GM19238 (cell line): Measurements from ENCODE around the gene TIGD3.
A peak's percentile ranks its signal among the peaks of the same experiment; 100 is the strongest.

Experiments used
- DNase-seq: peaks from one replicate; pipeline ENCODE4 v3.0.0; 2011; ENCODE audit warnings: low spot score; ENCODE audit not compliant: insufficient read length

TIGD3 gene

DNA sequence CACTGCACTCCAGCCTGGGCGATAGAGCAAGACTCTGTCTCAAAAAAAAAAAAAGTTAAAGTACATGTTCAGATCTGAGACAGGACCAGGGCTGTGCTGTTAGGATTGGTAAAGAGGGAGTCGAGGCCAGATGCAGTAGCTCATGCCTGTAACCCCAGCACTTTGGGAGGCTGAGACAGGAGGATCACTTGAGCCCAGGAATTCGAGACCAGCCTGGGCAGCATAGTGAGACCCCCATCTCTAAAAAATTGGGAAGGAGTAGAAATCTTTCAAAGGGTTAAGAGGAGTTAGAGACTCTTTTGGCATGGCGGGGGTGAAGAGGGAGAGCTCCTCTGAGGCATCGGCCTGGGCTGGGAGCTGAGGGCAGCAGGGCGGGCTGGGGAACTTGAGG lies 16.1 kb downstream of the TIGD3 start:
- DNase-seq = no peak

DNA sequence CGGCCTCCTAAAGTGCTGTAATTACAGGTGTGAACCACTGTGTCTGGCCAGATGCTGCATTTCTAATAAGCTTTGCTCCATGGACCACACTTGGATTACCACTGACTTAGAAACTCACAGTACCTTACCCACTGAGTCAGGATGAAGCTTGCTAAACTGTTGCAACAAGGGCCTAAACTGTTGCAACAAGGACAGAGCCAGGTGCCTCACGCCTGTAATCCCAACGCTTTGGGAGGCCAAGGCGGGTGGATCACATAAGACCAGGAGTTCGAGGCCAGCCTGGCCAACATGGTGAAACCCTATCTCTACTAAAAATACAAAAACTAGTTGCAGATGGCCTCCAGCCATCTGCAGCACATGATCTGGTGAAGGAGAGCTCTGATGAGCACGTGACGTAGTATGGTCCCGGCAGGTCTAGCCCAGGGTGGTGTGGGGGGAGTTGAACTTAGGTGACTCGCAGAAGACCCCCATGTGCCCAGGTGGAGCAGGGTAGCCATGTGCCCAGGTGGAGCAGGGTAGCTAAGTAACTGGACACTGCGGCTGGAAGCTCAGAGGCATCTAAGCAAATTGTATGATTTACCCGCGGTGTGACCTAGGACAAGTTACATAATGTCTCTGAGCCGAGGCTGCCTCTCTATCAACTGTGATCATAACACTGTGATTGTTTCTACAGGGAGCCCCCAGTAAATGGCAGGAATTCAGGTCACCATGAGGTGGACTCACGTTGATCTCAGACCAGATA lies 19.5 kb downstream of the TIGD3 start:
- DNase-seq = no peak

DNA sequence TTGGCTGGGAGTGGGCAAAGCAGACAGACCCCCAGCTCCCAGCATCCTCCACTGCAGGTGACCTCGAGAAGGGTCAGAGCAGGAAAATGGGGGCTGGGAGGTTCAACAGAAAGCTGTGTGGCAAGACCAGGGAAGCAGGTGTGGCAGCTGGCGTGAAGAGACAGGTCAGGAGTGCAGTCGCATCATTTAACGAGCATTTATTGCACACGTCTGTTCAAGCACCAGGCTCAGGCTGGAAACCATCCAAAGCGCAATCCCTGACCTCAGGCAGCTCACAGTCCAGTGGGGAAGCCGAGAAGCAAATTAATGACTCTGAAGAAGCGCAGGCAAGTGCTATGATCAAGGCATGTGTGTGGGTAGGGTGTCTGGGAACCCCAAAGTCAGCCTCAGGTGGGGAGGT lies 20.5 kb downstream of the TIGD3 start:
- no peak for DNase-seq

DNA sequence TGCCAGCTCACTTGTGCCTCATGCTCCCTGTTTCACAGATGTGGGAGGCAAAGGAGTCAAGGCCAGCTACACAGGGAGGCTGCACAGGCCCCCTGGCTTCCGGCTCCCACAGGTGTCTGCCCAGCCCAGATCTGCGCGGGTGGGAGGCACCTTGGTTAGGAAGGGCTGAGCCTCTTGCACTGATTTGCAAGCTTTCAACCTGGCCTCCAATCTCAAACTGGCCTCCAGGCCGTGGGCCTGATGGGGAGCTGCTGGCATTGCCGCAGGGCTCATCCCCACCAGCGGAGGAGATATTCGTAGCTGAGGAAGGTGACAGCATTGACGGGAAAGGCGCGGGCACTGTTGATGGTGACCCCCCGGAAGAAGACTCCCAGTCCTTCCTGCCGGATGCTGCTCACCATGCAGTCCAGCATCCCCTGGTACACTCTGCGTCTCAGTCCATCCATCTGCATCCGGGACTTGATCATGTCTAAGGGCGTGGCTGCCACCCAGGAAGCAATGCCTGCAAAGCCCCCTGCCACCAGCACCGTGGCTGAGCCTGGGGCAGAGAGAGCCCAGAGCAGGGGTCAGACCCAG lies 21.7 kb downstream of the TIGD3 start:
- no peak for DNase-seq

DNA sequence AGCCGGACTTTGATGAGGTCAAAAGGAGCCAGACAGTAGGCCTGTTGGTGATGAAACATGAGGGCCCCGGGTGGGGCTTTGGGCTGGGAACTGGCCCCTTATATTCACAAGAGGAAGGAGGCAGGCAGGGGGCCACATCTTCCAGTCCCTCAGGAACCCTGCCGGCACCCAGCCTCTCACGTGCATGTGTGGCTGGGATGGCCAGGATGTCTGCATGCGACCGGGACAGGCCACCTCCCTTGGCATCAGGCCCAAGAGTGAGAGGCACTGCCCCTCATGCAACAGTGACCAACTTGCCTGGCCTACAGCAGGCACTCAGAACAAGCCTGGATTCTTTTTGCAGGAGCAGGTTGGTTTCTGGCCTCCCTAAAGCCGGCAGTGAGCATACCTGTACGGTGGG lies 22.5 kb downstream of the TIGD3 start:
- DNase-seq = no peak

DNA sequence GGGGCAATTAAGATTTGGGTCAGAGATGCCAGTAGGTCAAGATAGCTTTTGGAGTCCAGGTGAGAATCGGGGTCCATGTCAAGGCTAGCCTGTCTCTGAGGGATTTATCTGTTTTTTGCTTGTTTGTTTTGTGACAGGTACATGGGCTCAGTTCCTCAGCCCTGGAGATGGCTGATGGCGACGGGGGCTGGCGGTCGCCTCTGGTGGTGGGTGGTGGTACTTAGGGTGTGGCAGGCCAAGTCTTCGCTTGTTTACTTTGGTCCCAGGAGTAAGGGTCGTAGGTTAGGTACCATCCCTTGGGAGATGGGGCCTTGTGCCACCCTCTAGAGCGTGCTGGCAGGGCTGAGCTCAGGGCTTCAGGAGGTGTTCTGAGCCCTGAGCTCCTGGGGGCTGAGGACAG lies 23.2 kb downstream of the TIGD3 start:
- no peak for DNase-seq

DNA sequence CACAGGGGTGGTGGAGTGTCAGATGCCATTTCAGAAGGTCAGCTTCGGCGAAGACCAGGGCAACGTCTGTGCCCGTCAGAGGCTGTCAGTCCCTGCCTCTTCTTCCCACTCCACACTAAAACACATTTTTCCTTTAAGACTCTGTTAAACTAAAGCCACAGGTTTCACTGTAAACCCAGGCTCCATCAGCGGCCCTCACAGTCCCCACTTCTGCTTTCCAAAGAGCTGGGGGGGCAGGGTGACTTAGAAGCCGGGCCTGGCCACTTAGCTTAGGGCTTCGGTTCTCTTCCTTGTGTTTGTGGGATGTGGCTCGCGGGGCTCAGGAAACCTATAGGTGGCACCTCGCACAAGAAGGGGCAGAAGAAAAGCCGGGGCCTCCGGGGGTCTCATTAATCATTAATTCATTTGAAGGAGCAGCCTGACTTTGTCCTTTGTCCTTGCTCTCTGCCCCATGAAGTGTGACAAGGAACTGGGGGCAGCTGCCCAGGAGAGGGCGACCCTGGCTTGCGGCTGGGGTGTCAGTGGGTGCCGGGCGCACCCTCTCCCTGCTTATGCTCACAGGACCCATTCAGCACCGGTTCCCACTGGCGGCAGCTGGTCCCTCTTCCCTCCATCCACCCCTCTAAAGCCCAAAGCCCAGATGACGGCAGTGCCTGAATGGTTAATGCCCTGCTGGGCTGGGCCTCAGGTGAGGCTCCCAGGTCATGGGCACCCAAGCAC lies 23.8 kb downstream of the TIGD3 start:
- DNase-seq = no peak

DNA sequence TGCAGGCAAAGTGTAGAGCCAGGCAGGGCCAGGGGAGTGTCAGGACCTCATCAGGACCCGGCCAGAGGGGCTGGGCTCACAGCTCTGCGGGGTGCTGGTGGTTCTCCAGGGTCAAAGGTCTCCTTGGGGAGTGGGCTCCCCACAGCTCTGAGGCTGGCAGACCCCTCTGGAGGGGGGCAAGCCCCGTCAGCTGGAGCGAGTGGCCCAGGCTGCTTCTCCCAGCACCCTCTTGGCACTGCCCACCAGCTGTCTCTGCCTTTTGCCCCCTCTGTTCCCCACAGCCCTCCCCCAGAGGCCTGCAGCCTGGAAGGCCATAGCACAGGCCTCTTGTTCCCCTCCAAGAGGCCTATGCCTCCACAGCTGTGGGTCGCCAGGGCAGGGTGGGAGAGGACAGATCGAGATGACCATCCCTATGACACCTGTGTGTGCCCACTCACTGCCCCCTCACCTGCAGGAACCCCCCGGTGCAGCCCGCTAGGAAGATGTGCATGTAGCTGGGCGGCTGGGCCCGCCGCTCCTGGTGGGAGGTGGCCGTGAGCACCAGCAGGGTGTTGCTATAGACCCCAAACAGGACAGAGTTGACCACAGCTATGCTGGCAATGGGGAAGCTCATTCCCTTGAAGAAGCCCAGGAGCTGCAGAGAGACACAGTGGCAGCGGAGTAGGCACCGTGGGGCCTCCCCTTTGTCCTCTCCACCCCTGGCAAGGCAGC lies 24.5 kb downstream of the TIGD3 start:
- DNase-seq = no peak

DNA sequence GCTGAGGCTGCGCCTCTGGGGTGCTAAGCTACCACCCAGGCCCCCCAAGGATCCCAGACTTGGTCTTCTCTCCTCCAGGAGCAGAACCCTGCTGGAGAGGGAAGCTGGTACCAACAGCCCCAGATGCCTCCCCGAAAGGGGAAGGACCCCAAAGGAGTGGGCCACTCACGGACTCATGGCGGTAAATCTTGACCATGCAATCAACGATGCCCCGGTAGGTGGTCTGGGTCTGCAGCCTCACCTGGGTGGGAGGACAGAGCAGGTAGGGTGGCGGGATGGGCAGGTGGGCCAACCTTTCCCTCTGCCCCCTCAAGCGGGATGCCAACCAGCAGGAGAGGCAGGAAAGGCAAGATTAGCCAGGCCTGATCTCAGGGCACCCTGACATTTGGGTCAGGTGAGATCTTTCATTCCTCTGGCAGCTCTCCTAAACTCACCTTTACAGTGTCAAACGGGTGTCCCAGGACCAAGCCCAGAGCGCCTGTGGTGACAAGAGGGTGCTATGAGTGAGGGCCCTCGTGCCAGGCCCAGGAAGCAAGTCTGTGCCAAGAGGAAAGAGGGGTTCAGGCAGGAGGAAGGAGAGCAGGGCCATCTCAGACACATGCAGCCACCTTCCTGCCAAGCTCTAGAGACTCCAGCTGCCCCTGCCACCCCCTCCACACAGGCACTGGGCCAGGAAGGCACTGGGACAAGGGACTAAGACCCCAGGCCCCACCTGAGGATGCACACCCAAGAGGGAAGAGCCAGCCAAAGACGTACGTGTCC lies 25.3 kb downstream of the TIGD3 start:
- DNase-seq = no peak

DNA sequence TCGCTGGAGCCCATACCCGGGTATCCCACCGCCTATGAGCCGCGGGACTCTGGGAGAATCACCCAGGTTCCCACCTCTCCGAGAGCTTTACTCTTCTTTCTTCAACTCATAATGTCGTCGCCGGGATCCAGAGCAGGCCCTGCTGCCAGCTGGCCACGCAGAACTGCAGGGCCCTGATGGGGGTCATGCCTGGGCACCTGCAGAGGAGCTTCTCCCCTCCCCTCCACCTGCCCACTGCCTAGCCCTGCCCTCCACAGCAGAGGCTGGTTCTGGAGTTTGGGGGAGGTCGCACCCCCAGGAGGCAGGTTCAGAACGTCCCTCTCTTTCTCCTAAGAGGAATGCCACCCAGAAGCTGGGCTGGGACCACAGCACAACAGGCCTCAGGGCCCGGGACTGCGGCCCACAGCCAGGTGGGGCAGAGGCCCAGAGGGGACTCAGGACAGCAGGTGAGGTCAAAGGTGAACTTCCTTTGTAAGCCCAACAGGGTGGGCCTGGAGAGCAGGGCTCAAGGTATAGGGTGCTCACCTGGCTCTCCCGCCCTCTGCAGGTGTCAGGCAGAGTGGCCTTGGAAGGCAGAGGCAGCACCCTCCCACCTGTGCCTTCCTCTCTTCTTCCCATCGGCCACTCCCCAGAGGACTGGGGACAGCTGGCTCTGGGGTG lies 26.0 kb downstream of the TIGD3 start:
- DNase-seq = no peak

DNA sequence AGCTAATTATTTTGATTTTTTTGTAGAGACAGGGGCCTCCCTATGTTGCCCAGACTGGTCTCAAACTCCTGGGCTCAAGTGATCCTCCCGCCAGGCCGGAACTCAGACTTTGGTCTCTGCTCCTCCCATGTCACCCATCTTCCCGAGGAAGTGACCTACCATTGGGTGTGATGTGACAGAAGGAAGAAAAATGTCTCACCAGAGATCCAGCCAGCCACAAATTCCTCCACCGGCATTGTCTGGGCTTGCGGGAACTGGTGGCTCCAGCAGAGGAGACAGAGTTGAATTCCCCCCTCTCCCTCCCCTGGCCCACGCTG lies 27.1 kb downstream of the TIGD3 start:
- no peak for DNase-seq

DNA sequence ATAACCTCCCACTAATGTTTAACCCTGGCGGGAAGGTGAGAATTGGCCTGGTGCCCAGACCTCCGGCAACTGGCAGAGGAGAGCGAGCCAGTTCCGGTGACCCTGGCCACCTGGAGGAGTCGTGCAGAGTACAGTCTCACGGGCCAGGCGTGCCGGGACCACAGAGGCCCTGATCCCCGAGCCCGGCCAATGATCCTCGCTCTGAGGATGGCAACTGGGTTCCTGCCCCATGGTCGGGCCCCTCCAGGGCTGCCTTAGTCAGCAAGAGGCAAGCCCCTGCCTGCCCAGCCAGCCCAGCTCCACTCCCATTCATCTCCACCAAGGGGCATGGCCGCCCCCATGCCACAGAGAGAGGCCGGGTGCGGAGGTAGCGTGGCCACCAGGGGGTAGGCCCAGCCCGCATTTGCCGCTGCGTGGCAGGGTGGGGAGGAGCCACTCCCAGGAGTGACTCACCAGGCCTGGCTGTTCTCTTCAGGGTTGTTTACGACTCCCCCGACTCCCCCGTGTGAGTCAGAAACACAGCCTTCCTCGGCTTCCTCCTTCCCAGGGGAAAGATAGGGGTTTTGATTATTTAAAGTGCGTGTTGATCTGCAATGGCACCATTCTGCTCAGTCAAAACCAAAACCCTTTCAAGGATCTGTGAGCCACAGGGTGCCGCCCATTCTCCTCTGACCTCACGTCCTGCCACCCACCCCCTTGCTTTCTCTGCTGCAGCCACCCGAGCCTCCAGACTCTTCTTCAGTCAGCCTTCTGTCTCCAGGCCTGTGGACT lies 27.7 kb downstream of the TIGD3 start, which contains the start of gene SLC25A45:
Gene SLC25A45, minus strand, starts transcription at position 614 of the 771 bp plus-strand sequence. CDS start 695 bp downstream, outside the sequence.
- DNase-seq = peak; percentile 65

DNA sequence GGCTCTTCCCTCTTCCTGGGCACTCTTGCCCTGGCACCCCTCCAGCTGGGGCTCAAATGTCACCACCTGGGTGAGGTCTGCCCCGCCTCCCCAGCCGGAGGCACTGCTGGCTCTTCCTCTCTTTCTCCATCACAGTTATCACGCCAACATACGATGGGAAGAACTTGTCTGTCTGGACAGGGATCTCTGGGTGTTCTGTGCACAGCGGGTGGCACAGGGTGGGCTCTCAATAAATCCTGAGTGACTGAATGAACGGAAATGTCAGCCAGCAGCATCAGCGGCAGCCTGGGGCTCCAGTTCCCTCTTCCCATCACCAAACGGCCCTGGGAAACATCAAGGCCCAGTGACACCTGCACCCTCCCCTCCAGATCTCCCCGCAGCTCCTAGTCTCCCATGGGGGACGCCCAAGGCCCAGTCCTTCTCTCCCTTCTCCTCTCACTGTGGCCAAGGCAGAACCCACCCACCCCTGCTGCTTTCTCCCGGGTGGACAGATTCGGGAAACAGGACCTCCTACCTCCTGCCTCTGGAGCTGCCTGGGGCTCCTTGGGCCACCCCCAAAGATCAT lies 28.3 kb downstream of the TIGD3 start:
- DNase-seq = no peak

DNA sequence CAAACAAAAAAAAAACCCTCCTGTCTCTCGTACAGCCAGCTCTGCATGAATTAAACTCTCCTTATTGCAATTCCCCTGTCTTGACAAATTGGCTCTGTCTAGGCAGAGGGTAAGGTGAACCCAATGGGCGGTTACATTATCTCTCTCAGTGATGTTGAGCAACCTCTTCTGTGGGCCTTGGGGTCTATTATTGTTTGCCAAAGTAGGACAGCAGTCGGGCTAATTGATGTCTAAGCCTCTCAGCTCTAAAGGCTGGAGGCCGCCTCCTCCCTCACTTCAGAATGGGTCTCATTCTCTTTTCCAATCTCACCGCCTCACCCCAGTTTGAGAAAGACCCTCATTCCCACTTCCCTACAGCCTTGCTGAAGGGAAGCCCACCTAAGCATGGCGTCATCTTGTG lies 29.2 kb downstream of the TIGD3 start:
- DNase-seq = no peak

DNA sequence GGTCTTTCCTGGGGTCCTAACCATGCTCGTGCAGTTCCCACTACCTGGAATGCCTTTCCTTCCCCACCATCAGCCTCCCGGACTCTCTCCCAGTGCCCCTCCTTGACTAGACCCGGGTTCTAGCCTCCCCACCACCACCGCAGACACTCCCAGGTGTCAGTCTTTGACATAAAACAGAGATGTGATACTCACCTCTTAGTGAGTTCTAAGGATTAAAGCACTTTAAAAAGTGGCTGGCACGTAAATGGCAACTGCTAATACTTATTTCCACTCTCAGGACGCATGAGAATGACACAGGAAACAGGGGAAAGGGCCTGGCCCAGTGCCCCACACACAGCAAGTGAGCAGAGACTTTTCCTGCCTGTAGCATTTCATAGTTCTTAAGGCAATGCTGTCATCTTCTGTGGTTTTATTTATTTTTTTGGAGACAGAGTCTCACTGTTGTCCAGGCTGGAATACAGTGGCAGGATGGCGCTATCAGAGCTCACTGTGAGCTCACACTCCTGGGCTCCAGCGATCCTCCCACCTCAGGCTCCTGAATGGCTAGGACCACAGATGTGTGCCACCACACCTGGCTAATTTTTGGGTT lies 29.8 kb downstream of the TIGD3 start:
- DNase-seq = no peak

DNA sequence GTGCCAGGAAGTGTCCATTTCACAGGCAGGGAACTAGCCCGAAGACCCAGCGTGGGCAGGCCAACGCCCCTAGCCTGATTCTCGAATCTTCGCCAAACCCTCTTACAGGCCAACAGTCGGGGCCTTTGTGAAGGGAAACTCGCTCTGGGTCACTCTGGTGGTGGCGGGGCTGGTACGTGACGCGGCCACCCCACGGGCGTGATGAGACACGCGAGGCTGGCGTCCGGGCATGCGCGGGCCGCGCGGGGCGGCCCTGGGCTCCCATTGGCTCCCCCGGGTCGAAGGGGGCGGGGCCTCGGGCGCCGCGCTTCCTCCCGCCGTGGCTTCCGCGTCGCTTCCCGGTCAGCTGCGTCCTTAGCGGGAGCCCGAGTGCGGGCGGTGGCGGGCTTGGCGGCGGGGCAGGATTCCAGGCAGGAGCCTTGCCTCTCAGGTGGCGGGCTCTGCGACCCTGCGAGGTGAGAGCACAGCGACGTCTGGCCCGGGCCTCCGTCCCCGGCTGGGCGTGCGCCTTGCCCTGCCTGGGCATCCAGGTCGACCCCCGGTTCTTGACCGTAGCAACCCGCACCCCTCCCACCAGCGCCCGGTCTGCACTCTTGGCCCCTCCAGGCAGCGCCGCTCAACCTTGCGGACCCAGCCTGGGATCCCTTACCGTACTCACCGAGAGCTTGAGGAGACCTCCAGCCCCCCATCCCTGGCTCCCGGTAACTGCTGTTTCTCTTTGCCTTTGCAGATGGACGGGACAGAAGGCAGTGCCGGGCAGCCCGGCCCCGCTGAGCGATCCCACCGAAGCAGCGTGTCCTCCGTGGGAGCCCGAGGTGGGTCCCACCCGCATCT lies 32.0 kb downstream of the TIGD3 start, which contains the start of gene FRMD8:
Gene FRMD8, plus strand, starts transcription at position 331 of the 834 bp plus-strand sequence. Its CDS starts 400 bp downstream, at position 731.
- peak; percentile 93 for DNase-seq

DNA sequence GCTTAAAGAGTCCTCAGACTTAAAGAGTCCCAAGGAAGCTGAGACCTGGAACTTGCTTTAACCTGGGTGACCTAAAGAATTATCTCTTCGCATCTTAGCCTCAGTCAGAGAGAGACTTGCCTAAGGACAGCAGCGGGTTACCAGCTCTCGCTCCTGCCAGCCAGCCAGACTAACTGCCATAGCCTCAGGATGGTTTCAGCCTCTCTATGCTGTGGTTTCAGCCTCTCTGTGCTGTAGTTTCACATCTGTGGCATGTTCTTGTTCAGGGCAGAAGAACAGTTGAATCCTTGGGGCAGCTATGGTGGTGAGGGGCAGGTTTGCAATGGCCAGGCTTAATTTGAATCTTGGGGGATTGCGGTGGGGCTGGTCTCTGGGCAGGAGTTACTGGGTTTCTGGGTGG lies 34.2 kb downstream of the TIGD3 start:
- DNase-seq = no peak

DNA sequence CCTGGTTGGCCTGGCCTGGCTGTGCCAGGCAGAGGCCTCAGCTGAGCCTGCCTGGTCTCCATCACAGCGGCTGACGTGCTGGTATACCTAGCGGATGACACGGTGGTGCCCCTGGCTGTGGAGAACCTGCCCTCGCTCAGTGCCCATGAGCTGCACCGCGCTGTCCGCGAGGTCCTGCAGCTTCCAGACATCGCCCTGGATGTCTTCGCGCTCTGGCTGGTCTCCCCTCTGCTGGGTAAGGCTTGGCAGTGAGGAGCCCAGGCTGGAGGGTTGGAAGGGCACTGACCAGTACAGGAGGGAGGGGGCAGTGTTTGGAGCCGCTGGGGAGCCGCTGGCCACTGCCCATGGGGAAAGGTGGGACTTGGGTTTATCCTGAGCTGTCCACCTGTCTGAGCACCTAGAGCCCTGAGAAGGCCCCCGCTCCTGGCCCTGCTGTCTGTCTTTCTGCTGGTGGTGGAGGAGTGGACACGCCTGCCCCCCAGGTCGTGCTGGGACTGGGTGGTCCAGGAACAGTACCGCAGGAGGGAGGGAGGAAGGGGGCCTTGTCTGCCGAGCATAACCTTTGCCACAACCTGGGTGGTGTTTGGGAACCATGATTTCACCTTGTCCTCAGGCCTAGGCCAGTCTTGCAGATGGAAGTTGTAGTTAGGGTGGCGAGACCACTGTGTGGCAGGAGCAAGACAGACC lies 34.9 kb downstream of the TIGD3 start:
- no peak for DNase-seq
